Lung (tissue), 12 donors: Measurements from ENCODE around the gene KATNBL1. TPM values are rescaled to one million over a fixed set of nuclear protein-coding genes. Genes with fewer than 3 reads are reported as not detected.
A peak's percentile ranks its signal among the peaks of the same experiment; 100 is the strongest.

ENCODE experiments used
- ATAC-seq: fragments of 200-7000 bp; cut with Tn5 transposase; one replicate; pipeline ENCODE4 v1.9.1; 2020; ENCODE audit warnings: moderate number of reproducible peaks; ENCODE audit not compliant: insufficient read depth, low FRiP score
- DNase-seq, 3 donors: peaks; one replicate each; pipeline ENCODE4 v3.0.0-alpha.2; 2013 to 2017
- H3K27ac ChIP-seq, 2 donors: one replicate each; pipeline ENCODE4 v1.5.1; 2013; ENCODE audit warnings: mild to moderate bottlenecking in 2 of 2, moderate library complexity in 2 of 2, control low read depth in 1 of 2, inconsistent platforms in 1 of 2, low read depth in 1 of 2, low read length in 1 of 2
- H3K27me3 ChIP-seq, 3 donors: one replicate each; pipeline ENCODE4 v1.5.1; 2013; ENCODE audit warnings: low read length in 2 of 3; ENCODE audit not compliant: control insufficient read depth in 3 of 3, insufficient read depth in 3 of 3
- H3K36me3 ChIP-seq, 4 donors: one replicate each; pipeline ENCODE4 v1.5.1; 2013; ENCODE audit warnings: low read length in 4 of 4, mild to moderate bottlenecking in 1 of 4, moderate library complexity in 1 of 4; ENCODE audit not compliant: control insufficient read depth in 4 of 4, insufficient read depth in 4 of 4
- H3K4me1 ChIP-seq, 5 donors: one replicate each; pipeline ENCODE4 v1.5.1; 2013; ENCODE audit warnings: low read length in 5 of 5, mild to moderate bottlenecking in 2 of 5, moderate library complexity in 1 of 5; ENCODE audit not compliant: control insufficient read depth in 5 of 5, insufficient read depth in 5 of 5
- H3K4me3 ChIP-seq: one replicate; pipeline ENCODE4 v1.5.1; 2013; ENCODE audit warnings: mild to moderate bottlenecking, control low read depth, moderate library complexity
- H3K9ac ChIP-seq, 2 donors: one replicate each; pipeline ENCODE4 v1.5.1; 2013; ENCODE audit warnings: low read length in 2 of 2, control low read depth in 1 of 2; ENCODE audit not compliant: insufficient read depth in 1 of 2
- H3K9me3 ChIP-seq, 4 donors: one replicate each; pipeline ENCODE4 v1.5.1; 2013; ENCODE audit warnings: low read length in 3 of 4, mild to moderate bottlenecking in 1 of 4, moderate library complexity in 1 of 4; ENCODE audit not compliant: control insufficient read depth in 4 of 4, insufficient read depth in 3 of 4
- WGBS, 2 donors: extraction: QIAGEN DNeasy Blood & Tissue Kit; methylation state at CpG; one replicate each; pipeline ENCODE4 v1.1.7; 2013; 5-methylcytosine and 5-hydroxymethylcytosine counted together
- polyA plus RNA-seq, 2 donors: library from polyadenylated mRNA; stranded (reverse); fragments of 200-250 nt; gene quantifications; one replicate each; pipeline ENCODE4 v1.2.1, GENCODE V29; 2013
- total RNA-seq, 2 donors: library from RNA; depleted of rRNA in 1 of 2; stranded (reverse); fragments of >200 nt in 1 of 2; gene quantifications; one replicate each; pipeline ENCODE4 v1.2.1, GENCODE V29; 2014 to 2021
- TF ChIP-seq, protein P1 (sequence below): IDR thresholded peaks from 2 replicates; pipeline ENCODE4 v1.5.1; 2012; ENCODE audit warnings: mild to moderate bottlenecking; ENCODE audit errors: control extremely low read depth, extremely low read depth
- donor health status: control.
- donor health status: control.
- donor health status: Bipolar disorder and iron deficiency.
- donor health status: healthy.
- donor health status: DM: yes; HTN: yes; CAD: no.

Gene KATNBL1
- total and polyA plus RNA-seq, 4 donors: 25.7 to 112 (median 36.9) TPM

DNA sequence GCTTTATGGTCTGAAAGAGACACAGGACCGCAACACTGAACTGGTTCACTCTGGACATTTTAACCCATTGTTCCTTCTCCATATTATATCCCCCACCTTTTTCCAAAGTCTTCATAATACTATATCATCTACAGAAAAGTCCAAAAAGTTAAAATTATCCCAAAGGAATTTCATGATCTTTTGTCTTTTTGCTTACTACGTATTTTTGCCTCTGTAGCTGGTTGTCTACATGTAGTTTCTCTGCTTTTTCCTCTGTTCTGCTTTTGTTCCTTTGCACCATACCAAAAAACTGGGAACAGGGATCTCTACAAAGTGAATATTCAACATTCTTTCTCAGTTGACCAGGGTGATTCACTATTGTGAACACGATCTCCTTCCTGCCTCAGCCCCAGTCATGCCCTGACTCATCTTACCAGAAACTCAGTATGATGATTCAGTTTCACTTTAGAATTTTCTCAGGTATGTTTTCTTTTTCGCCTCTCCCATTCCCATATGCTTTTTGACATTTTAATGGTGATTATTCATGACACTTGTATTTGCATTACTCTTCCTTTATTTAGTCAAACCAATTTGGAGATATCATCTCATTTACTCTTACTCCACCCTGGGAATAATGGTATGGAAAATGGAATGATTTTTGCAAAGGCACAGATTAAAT, 29.4 kb upstream of the KATNBL1 start:
- Histone ChIP-seq H3K4me3 (no peak overlapping the region), H3K4me1 (no peaks in the 10 kb centered on the region), H3K9me3 (no peaks in the 10 kb centered on the region), H3K36me3 (peaks cover 6 to 43% (median 29%) of the 10 kb centered on the region in 4 donors), H3K27ac (no peak overlapping the region), H3K9ac (no peak overlapping the region), H3K27me3 (no peaks in the 10 kb centered on the region)
- TF ChIP-seq, protein P1, sequence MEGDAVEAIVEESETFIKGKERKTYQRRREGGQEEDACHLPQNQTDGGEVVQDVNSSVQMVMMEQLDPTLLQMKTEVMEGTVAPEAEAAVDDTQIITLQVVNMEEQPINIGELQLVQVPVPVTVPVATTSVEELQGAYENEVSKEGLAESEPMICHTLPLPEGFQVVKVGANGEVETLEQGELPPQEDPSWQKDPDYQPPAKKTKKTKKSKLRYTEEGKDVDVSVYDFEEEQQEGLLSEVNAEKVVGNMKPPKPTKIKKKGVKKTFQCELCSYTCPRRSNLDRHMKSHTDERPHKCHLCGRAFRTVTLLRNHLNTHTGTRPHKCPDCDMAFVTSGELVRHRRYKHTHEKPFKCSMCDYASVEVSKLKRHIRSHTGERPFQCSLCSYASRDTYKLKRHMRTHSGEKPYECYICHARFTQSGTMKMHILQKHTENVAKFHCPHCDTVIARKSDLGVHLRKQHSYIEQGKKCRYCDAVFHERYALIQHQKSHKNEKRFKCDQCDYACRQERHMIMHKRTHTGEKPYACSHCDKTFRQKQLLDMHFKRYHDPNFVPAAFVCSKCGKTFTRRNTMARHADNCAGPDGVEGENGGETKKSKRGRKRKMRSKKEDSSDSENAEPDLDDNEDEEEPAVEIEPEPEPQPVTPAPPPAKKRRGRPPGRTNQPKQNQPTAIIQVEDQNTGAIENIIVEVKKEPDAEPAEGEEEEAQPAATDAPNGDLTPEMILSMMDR: no peak
- WGBS, 2 donors: 79 to 93% methylated on average over 4 of the region's 4 CpGs
- ATAC-seq: peak; percentile 53
- DNase-seq: no peak

DNA sequence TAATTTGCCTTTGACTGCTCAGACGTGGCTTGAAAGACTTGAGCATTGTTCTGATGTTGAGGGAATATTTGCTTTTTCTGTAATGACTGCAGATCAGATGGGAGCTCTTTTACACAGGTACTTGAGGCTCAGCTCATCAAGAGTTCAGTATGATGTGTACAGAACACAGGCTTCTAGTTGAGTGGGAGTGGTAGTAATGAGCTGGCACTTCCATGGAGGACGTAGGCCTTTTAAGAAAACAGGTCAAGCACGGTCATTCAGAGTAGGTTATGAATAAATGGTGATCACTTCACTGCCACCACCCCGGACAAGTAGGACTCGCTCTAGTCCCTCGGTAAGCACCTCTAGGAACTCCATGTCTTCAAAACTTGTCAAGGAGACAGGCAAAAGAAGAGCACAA, 23.7 kb upstream of the KATNBL1 start:
- H3K4me1 ChIP-seq: no peaks in the 10 kb centered on the region
- no peak overlapping the region for H3K9ac ChIP-seq
- peak; percentile 69 for ATAC-seq
- H3K27me3 ChIP-seq: no peaks in the 10 kb centered on the region
- 70 to 78% methylated on average over 6 of the region's 6 CpGs for WGBS, 2 donors
- peak in 1 of 3 donors; percentile 3 for DNase-seq
- no peak overlapping the region for H3K4me3 ChIP-seq
- H3K27ac ChIP-seq: no peak overlapping the region
- H3K9me3 ChIP-seq: no peaks in the 10 kb centered on the region
- H3K36me3 ChIP-seq: peaks cover 15 to 40% (median 26%) of the 10 kb centered on the region in 4 donors
- TF ChIP-seq, protein P1: no peak

DNA sequence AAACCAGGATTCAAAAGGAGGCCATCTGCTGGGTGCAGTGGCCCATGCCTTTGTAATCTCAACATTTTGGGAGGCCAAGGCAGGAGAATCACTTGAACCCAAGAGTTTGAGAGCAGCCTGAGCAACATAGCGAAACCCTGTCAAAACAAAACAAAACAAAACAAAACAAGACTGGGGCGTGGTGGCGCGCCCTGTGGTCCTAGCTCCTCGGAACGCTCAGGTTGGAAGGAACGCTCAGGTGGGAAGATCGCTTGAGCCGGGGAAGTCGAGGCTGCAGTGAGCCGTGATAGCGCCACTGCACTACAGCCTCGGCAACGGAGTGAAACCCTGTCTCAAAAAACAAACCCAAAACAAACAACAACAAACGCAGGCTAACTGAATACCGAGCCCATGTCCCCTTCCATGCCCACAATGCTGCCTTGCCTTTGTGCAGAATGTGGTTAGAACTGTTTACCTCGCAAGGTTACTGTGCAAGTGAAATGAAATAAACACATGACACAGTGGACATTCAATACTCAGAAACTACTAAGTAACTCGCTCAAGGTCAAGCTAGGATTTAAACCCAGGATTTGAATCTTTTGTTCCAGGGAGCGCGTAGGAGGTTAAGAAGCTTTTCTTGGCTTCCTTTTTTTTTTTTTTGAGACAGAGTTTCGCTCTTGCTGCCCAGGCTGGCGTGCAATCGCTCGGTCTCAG, 14.2 kb upstream of the KATNBL1 start:
- peak; percentile 14 to 49 (median 14) for DNase-seq
- ATAC-seq: no peak
- WGBS, 2 donors: 45 to 48% methylated on average over 24 of the region's 24 CpGs

More for the DNA sequence above, 14.2 kb upstream of the KATNBL1 start:
- Histone ChIP-seq H3K36me3 (peaks cover 3 to 11% (median 8%) of the 10 kb centered on the region in 4 donors), H3K9ac (peak overlapping the region; percentile 99), H3K27ac (peak overlapping the region; percentile 85 to 90), H3K27me3 (no peaks in the 10 kb centered on the region), H3K4me3 (peak overlapping the region; percentile 79), H3K4me1 (peaks cover 0 to 13% (median 4%) of the 10 kb centered on the region in 5 donors), H3K9me3 (no peaks in the 10 kb centered on the region)
- TF ChIP-seq, protein P1: no peak
